Suppressor macrophage treated with lipopolysaccharide for 1 hour (primary cell): Measurements from ENCODE around the gene LYZL1.
"Not testable (repeated sequence)": the region's sequence is repeated elsewhere in the genome, so short reads cannot be mapped to it uniquely, and the experiment has no call there.

ENCODE experiments used
- DNase-seq, 3 donors: peaks; one replicate each; pipeline ENCODE4 v3.0.0-alpha.2; 2020 to 2022

The LYZL1 gene

DNA sequence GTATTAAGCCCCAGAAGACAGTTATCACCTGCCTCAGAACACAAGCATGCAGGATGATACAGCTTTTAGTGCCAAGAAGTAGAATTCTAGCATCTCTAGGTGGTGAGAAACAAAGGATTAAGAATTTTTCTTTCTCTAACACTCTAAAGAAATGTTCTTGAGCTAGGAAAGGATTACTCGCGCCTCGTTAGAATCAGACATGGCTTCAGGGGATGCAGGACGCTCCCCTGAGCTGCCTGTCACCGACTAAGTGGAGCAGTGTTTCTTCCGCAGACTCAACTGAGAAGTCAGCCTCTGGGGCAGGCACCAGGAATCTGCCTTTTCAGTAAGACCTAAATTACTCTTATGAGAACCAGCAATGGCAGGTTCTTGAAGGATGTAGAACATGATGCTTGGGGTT, at the start of gene LYZL1:
TSS of gene LYZL1 (plus strand) at position 165 of the 400 bp plus-strand sequence. CDS start 2,798 bp downstream, outside the sequence.
- DNase-seq, result not testable (repeated sequence)

DNA sequence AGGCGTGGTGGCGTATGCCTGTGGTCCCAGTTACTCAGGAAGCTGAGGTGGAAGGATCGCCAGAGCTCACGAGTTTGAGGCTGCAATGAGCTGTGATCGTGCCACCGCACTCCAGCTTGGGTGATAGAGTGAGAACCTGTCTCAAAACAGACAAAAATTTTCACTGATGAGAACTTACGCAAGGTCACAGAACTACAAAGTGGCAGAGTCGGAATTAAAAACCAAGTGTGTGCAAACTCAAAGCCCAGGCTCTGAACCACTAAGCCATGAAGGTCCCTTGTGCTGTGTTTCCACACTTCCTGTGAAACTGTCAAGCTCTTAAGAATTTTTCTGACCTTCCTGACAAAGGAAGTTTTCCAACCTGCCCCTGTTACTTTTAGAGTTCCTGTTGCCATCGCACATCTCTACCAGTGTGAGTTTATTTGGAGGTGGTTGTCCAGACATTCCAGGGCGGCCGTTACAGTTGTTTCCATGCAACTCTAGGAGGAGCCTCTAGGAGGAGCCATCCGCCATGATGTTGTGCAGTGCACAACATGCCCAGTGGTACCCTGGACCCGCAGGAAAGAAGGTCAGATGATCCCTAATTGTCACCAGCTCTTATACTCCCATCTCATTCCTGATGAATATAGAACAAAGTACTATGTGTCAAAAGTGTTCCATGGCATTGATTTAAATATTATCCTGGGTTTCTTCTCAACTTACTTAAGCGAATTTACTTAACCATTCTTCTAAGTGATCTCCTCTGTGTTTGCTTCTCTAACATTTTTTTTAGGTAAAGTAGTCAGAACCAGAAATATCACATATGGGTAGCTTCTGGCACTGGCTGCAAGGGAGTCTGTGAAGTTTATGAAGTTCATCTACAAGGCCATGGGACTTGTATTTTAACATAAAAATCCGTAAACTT, 49.0 kb upstream of the LYZL1 start:
- peak; percentile 20 to 31 (median 20) for DNase-seq

DNA sequence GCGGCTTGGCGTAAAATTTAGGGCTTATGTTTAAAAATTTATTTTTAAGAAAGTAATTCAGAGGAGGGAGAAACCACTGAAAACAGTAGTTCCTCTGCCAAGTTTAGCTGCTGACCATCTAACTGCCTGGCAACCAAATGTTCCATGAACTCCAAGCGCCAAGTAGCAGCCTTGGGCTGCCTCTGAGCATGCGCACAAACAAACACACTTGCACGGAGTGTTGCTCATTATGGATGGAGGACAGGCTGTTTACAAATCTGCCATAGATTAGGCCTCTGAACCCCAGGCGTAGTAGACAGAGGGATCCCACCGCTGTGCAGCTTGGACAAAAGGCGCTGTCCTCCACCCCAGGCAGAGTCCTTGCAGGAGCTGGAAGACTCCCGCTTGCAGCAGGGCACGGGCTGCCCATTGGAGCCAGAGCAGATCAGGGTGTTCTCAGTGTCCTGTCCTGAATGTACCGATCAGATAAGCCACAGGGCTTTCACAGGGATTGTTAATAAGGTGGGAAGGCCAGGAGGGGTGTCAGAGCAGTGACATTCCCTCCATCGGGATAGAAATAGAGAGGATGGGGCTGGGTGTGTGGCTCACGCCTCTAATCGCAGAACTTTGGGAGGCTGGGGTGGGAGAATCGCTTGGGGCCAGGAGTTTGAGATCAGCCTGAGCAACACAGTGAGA, 47.7 kb upstream of the LYZL1 start:
- DNase-seq, result no peak

DNA sequence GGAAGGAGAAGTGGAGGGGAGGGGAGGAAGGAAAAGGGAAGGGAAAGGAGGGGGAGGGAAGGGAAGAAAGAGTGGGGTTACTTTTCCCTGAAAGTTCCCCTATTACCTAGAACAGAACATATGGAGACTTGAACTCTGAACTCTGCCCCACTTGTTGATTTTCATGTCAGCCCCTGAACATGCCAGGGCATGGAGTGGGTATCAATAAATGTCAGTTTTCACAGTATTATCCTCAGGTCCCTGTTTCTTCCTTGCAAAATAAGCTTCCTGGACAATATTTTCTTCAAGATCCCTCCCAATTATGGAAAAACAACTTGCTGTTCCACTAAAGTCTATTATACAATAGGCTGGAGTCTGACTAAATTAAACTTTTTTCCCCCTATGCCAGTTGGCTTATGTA, 46.9 kb upstream of the LYZL1 start:
- DNase-seq, result no peak

DNA sequence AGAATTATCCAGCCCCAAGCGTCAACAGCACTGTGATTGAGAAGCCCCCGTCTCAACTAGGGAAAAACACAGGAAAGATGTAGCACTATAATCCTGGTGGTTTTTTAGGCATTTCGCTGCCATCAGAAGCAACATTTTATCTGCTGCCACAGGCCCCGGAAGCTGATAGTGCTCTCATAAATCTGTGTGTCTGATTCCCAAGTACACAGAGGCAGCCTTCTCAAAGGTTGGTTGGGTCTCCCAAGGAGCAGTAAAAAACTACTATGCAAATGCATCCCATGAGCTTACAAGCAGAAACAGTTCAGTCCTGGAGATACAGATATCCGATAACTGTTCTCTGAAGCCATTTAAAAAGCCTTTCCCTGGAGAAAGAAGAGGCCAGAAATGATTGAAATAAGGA, 45.8 kb upstream of the LYZL1 start:
- DNase-seq, result no peak

DNA sequence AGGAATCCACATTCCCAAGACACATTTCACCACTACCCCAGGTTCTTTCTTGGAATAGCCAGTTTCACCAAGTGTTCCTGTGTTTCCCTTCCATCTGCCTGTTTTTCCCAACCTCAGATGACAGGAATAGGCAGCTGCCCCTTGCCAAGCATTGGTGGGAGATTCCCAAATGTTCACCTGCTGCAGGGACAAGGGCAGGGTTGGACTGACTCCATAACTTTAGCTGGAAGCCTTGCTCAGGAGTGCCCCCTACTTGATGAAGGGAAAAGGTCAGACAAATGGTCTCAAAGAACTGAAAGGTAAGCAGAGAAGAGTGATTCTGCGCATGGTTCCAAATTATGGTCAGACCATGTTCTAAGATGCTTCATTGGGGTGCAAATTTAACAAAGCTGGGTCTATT, 45.1 kb upstream of the LYZL1 start:
- DNase-seq, result peak in 1 of 3 donors; percentile 13

DNA sequence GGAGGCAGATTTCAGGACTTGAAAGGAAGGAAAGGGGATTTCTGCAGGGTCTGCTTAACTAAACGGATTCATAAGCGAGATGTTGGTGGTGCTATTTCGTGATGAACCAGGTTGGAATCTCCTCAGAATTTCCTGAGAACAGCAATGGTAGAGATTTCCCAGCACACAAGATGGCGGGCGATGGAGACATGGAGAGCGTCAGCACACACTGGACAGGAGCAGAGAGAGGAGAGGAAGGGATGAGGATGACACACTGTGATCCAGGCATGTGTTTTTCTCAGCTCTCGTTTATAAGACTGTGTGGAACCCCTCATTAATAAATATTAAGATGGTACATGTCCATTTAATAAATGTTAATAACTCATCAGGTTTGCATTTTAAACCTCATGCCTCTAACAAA, 43.9 kb upstream of the LYZL1 start:
- no peak for DNase-seq

DNA sequence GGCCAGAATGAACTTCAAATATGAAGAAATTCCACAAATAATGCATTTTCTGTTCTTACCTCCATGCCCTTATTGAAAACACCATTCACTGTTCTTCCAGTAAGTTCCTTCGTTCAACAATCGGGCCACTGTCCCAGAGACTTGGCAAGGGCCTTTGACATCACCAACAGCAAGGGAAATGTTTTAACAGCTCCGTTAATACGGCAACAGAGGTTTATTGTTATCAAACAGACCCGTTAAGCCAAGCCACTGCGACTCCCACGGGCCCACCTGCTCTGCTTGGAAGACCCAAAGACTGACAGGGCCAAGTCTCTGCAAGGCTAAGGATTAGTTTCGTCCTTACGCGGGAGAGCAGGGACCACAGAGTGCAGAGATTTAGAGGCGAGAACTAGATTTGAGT, 43.4 kb upstream of the LYZL1 start:
- DNase-seq, result no peak

DNA sequence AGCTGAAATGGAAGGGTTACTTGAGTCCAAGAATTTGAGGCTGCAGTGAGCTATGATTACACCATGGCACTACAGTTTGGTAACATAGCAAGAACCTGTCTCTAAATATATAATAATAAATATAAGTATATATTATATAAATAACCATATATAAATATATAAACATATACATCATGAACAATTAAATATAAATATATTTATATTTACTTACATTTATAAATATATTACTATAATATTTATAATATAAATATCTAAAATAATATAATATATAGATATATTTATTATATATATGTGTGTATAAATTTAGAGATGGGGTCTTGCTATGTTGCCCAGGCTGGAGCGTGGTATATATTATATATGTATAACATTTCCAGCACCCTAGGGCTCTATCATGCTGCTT, 42.4 kb upstream of the LYZL1 start:
- DNase-seq, result no peak

DNA sequence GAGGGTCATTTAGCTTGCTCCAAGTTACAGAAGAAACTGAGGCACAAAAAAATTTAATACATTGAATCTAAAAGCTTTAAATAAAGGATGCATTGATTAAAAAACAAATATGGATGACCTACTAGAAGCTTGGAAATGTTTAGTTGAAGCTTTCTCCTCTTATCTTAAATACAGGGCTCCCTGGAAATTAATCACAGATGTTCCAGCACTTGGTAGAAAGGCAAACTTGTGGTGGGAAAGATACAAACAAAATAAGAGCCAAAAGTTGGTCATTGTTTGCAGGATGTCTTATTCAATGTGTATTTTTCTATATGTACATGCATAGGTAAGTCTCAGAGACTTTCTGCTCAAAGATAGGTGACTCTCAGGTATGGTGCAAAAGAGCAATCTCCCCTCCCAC, 40.7 kb upstream of the LYZL1 start:
- no peak for DNase-seq

DNA sequence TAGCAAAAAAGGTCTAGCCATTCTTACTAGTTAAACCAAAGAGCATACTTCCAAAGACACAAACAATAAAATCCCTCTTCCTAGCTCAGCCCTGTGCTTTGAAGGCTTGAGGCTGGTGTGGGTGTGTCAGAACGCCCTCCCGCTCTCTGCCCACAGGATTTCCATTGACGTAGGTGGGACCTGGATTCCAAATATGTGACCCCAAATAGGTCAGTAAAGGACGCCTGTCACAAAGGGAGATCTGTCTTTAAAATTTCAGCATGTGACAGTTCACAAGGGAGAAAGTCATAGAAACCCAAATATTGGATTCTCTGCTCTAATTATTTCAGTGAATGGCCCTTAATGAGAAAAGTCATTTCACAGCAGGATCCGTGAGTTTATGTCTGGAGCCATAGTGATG, 39.9 kb upstream of the LYZL1 start:
- DNase-seq, result no peak

DNA sequence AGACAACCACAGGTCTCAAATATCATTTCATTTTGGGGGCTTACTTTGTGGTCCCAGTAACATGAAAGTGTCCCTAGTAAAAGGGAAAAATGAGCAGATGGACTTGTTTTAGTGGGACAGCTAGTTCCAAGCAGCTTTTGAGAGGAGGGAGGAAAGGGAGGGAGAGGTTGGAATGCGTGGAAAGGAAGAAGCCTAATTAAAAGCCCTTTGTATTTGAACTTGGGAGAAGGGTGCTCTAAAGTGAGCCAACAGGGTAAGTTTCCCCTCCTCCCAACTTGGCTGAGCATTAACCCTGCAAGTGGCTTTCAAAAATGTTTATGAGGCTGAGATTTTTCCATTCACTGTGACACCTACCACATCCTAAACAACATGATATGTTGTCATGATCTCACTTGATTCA, 38.8 kb upstream of the LYZL1 start:
- DNase-seq, result no peak

DNA sequence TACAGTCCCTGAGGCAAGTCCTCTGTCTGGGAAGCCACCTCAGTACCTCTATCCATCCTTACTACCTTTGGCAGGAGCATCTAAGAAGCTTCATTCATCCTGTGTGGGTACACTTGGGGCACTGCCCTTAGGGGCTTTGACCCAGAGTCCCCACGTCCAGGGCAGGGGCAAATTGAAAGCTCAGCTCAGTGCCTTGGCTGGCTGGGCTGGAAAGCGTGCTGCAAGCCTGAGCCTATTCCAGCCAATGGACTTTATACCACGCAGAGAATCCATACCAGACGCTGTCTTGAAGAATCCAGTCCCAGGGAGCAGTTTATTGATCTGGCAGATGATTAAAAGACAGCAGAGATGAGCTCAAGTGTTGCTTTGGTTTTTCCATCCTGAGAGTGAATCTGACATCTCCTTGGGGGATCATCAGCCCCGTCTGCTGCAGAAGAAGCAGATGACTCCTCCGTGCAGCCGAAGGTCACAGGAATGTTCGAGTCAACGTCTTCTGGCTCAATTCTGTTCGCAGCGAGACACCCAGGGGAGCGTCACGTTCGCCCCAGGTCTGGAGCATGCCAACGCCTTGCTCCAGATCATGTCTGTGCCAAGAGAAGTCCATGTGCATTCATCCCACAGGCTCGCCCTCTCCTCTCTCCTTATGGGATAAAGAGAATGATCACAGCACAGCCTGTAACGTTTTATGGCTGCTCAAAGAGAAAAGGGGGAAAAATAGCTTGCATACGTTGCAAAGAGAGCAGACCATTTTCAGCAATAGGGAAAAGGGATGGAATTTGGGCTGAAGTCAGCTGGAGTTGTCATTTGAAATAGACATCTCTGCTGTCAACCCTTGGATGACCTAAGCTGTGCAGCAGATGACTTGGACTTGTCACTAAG, 35.8 kb upstream of the LYZL1 start:
- no peak for DNase-seq

DNA sequence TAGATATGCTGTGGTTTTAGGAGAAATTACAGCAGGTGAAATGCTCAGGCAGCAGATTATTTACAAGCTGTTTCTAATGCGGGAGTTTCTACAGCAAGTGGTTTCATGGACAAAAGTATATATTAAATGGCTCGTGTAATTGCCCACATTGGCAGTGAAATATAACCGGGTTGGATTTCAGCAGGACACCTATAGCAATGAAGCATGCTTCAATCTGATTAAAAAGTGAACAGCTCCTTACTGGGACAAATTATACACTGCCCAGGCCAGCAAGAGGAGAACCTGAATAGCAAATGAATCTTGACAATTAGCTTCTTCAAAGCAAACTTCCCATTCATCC, 35.2 kb upstream of the LYZL1 start:
- DNase-seq, result no peak

DNA sequence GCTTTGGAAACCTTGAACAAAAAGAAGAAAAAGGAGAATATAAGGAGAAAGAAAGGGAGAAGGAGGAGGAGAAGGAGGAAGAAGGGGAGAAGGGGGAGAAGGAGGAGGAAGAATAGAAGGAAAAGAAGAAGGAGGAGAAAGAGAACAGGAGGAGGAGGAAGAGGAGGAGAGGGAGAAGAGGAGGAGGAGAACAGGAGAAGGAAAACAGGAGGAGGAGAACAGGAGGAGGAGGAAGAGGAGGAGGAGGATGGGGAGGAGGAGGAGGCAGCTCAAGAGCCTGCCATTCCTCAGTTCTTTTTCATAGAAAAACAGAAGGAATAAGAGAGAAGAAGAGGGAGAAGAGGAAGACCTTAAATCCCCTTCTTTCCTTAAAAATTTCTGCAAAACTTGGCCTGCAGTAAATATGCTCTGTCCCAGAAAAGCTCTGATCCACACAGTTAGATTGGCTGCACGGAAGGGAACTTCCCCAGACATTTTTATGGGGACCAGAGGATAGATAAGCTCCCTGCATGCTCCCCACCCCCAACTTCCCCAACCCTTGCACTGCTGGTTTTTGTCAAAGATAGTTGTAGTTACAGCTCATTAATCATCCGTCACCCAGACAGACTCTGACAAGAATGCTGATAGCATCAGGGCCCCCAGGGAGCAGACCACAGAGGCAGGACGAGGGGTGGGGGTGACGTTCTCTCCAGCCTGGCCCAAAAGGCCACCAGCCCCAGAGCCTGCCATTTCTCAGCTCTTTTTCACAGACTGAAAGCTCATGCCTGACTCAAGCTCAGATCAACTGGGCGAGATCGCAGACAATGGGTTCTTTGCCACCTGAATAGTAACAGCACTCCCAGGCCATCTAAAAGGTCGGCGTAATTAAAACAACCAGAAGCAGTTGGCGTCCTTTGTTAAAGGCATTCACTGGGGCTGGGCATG, 34.5 kb upstream of the LYZL1 start:
- no peak for DNase-seq

DNA sequence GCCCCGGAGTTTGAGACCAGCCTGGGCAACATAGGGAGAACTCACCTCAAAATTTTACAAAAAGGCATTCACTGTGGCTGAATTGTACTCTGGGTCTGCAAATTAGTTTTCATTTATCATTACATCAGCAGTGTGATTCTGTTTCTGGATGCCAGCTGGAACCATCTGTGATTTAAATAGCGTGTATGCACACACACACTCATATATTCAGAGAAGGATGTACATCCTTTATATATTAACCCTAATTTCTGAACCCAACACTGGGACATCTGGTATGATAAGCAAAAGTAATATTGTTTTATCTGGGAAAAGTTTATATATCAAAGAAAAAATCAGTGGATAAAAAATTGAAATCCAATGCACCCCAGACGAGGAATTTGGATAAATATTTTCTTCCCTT, 33.8 kb upstream of the LYZL1 start:
- DNase-seq, result no peak

DNA sequence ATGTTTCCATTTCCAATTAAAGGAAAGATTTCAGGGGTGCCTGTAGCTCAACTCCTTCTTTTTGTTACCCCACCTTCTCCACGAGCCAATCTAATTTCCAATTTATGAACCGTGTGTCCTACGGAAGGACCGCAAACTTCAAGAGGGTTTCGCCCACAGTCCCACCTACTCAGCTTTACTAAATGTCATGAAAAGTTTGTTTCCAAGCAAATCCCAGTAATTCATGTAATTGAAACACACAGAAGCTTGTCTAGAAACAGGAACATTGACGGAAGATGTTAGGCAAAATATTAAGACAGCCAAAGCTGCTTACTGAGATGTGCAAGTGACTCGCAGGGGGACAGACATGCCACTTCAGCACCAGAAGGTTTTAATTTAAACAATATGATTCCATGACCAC, 32.9 kb upstream of the LYZL1 start:
- no peak for DNase-seq

DNA sequence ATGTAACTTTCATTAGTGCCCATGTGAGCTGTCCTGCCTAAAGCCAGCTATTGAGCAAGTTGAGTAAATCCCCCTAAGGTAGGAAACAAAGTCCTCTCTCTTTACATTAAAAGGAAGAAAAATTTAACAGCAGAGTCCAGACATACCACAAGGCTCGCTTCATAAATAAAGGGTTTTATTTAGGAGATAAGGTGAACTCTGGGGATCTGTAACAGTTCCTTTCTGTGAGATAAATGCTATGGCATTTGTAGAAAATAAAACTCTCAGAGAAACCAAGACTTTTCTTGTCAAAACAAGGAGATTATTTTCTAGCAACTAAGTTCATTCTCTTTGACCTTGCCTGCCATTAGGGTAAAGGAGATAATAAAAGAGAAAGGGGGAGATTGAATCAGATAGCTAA, 32.3 kb upstream of the LYZL1 start:
- DNase-seq, result no peak

DNA sequence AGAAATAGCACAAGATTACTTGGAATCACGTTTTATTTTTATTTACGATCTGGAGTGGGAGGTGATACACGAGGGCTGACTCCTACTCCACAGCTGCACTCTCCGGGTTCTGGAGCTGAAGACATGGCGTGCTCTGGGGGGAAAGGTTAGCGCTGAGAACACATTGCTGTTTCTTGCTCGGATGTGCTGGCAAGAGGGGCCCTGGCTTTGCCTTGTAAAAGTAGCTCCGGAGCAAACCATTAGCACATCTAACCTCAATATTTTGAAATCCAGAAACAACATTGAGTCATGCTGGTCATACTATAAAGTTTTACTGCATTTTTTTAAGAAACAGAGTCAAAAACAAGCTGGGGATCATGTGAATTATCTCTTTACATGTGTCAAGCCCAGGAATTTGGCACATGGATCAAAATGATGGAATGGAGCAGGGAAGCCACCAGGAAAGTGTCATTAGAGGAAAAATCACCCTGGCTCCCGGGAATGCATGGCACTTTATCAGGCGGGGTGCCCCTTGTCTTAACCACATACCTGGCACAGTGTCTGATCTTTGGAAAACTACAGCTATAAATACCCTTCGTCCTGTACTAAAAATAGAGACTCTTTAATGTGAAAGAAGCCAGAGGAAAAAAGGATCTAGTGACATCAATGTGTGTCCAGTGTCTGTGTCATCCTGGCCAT, 31.6 kb upstream of the LYZL1 start:
- DNase-seq, result peak in 2 of 3 donors; percentile 28 to 45

DNA sequence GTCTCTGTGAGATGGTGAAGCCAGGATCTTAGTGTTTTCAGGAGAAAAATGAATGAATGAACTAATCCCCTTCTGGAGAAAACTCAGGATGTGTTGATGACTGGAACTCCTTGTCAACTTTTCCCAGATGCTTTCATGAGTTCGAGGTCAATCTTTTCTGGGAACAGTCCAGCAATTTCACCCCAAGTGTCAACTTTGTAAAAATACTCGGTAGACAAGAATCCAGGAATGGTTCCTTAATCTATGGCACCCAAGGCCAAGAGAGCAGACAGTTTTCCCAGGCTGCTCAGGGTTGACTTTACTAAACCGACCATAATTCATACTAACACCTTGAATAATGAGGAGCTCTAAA, 31.1 kb upstream of the LYZL1 start:
- DNase-seq, result no peak

DNA sequence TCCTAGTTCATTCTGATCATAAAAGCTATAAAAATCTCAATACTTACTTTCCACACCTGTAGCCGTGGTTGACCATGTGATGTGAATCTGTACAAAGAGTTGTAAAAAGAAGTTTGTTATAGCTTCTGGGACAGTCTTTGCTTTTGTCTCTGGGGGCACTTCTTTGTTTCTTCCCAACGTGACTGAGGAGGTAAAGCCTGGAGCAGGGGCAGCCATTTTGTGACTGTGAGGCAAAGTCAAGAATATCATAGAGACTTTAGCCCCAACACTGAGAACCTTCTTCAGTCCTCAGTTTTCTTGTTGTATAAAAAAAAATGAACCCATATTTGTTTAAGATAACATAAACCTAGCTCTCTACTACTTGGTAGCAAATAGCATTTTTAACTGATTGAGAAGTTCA, 29.4 kb upstream of the LYZL1 start:
- no peak for DNase-seq

DNA sequence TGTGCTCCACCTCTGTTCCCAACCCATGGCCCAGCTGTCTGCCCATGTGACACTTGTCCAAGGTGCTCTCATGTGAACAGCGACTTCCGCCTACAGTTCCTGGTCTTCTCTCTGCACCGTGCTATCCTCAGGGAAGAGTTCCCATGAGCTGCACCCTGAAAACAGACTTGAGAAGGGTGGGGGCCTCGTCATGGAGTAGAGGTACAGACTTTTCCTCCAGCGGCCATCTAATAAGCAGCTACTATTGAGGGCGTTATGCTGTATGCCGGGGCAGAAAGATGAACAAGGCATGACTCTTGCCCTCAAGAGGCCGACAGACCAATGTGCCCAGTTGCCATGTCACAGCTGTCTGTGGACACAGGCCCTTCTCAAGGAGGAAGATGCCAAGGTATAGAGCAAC, 25.4 kb upstream of the LYZL1 start:
- no peak for DNase-seq
